ENCODE results near the gene STK24. TPM values are rescaled to one million over a fixed set of nuclear protein-coding genes. Genes with fewer than 3 reads are reported as not detected.

The STK24 gene
- total RNA-seq, 1 donor from 2014 or later, result 53.8 TPM

DNA sequence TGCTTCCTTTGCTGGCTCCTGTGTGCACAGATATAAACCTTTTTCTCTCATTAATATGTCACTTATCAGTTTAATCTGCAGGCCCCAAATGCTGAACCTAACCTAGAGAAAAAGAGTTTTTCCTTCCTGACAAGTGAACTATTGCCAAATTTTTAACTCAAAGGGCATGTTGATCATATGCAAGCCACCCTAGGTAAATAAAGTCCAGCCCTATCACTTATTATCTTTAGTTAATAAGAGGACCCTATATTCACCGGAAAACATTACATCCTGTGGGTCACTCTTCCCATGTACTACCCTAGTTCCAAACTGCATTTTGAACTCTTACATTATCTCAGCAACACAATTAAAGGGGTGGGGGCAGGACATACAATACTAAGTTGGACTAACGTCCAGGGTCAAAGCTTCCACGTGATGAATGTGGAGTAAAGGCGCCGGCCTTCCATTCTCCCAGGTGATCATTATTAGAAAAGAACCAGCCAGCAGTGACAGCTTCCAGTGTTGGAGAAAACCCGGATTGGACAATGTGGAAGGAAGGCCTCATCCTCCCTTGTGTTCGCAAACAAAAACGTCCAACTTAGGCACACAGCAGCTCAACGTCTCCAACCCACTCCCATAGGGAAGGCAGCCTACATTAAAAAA lies 86.6 kb downstream of the STK24 start:
- no peak for DNase-seq

GRCh38 chr13:98489446-98490194 lies 87.3 kb downstream of the STK24 start:
- no peak for DNase-seq

DNA sequence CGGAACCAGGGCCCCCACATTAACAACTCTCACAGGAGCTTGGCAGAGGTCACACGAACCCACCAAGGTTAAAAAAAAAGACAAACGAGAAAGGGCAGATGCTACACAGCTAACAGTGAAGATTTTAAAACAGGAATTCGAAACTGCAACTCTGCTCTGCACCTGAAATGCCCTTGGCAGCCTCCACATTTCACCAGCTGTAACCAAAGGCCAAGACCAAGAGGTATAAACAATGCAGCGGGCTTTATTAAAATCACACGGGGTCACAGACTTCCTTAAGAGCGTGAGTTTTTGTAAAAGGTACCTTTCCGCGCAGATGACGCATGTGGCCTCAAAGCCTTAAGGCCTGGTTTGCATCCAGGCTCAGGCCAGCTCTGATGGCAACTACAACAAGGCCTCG lies 88.2 kb downstream of the STK24 start:
- DNase-seq, result no peak

GRCh38 chr13:98487522-98487921 lies 89.4 kb downstream of the STK24 start:
- no peak for DNase-seq

DNA sequence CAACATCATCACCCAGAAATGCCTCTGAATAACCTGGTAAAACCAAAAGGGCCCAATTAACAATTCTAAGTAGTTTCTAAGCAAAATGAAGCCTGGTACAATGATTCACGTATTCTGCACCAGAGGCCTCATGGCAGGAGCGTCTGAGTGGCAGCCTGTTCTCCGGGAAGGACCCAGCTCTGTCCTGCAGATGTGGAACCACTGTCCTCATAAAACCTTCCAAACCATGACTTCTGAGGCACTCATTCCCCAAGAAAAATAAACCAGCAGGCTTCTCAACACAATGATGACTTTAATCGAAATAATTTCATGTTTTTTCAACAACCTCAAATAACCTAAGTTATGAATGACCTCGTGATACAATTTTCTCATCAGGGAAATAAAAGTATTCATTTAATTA lies 89.9 kb downstream of the STK24 start:
- DNase-seq, result peak; percentile 41

DNA sequence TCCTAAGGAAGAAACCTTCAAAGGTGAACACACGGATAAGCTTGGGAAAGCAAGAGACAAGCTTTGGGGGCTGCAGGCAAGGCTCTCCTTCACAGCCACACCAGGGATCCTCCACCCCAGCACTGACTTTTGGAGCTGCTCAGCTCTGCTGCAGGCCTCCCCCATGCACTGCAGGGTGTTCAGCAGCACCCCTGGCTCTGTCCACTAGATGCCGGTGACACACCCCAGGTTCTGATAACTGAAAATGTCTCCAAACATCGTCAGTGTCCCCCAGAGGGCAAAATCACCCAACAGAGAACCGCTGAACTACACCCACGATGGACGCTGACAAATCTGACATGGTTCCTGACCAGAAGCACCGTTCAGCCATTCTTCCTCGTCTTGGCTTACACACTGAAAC lies 90.5 kb downstream of the STK24 start:
- DNase-seq, result no peak

- no peak for DNase-seq
Measured at GRCh38 chr13:98485561-98485960, 91.3 kb downstream of the STK24 start.

DNA sequence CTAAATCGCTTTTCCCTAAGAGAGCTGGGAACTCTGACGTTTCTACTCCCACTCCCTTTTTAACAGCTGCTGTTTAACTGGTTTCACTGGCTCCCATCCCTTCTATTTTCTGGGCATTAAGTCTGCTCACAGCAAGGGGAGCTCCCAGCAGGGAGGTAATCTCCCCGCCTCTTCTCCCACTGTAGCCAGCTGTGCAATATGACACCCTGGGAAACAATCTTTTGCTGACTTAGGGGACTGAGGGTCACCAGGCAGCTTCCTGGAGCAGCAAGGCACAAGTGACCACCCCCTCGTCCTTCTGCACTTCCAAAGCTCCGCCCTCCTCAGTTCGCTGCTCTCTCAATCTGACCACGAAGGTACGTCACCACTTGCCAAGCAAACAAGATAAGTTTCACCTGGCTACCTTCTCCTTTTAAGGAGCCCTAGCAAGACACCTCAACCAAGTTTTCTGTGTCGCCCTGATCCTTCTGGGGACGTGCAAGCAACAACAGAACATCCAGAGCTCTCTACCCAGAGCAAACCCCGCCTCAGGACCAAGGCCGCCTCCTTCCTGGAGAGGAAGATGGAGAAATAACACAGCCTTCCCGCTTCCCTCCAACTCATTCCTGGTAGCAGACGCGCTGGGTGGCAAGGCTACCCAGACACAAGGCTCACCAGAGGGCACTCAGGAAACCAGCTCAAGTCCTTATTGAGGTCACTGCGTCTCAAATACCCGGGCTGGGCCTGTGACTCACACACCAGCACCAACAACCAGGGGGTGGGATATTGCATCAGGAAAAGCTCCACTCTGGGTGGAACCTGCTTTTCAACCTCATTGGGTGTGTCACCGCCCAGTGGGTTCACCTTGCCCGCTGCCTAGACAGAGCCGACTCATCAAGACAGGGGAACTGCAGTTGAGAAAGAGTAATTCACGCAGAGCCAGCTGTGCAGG lies 92.4 kb downstream of the STK24 start:
- peak; percentile 79 for DNase-seq

DNA sequence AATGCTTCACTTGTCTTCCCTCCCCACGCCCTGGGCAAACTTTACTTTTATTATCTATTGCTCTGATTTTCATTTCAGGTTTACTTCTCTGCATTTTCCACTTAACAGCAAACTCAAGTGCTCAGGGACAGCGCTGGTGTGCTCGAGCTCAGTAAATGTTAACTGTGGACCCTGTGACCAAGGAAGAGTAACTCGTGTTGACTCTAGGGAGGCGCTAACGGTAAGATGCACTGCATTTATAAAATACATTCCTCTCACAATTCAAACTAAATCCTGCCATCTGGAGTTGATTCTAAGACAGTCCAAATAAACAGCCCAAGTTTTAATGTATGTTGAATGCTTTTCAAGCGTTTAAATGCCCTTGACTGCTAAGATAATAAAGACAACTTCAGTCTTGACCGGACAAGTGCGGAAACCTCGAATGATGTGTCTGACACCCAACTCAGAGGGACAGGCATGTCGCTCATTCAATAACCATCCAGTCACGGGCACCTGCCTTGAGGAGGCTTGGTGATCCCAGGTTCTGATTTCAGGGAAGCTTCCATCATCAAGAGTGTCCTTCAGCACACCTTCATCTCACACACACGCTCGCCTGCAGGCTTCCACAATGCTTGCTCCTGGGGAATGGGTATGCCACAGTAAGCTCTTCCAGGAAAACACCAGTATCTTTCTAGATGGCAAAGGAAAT lies 93.2 kb downstream of the STK24 start:
- peak; percentile 62 for DNase-seq

GRCh38 chr13:98482476-98483444 lies 94.1 kb downstream of the STK24 start:
- DNase-seq, result no peak

DNA sequence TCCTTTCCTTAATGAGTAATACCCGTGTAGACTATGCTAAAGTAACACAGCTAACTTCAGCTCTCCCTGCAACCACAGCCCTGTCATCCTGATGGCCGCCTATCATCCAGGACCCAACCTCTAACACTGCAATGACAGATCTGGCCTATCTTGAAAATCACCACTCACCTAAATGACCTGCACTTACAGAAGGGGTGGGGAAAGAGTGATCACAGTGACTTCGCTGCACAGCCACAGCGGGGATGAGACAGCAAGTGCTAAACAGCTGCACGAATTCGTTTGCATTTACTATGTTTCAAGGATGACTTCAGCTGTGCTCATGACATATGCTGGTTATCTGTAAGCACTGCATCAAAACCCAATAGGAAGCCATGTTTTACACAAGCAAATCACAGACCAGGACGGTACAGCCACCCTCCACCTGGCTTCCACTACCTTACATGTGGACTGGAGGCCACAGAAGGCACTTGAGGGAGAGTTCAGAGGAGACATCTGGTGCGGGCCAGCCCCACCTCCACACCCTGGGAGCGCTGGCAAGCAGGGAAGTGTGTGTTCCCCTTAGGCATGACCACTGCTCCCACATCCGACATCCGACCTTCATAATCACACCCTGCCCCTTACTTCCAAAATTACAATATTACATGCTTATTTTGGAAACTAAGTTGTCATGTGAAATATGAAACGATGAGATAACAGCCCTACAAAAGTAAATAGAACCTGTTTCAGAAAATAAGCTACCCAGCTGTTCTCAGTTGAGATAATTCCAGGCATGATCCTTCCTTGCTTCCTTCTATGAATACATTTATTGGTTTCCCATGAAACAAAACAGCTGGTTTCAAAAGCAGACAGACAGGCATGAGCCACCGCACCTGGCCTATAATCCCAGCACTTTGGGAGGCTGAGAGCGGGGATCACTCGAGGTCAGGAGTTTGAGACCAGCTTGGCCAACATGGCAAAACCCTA lies 95.7 kb downstream of the STK24 start:
- DNase-seq, result peak; percentile 35

DNA sequence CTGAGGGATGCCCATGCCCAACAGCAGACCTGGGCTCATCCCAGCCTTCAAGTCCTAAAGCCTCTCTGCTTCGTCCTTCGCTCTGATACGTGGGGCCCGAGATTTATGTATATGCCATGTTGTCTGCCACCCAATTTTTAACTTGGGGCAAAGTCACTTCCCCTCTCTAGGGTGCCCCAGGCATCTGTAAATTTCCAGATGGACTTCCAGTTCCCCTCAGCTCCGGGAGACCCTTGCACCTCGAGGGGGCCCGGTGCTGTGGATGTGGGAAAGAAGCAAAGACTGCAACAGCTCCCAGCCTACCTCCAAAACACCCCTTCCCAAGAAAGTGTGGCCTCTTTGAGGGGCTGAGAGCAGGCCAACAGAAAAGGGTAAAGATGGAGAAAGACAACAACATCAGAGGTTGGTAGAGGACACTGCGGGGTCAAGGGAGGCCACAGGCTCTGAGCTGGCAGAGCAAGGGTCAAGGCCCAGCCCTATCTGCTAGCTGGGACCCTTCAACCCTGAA lies 97.4 kb downstream of the STK24 start:
- DNase-seq, result no peak

DNA sequence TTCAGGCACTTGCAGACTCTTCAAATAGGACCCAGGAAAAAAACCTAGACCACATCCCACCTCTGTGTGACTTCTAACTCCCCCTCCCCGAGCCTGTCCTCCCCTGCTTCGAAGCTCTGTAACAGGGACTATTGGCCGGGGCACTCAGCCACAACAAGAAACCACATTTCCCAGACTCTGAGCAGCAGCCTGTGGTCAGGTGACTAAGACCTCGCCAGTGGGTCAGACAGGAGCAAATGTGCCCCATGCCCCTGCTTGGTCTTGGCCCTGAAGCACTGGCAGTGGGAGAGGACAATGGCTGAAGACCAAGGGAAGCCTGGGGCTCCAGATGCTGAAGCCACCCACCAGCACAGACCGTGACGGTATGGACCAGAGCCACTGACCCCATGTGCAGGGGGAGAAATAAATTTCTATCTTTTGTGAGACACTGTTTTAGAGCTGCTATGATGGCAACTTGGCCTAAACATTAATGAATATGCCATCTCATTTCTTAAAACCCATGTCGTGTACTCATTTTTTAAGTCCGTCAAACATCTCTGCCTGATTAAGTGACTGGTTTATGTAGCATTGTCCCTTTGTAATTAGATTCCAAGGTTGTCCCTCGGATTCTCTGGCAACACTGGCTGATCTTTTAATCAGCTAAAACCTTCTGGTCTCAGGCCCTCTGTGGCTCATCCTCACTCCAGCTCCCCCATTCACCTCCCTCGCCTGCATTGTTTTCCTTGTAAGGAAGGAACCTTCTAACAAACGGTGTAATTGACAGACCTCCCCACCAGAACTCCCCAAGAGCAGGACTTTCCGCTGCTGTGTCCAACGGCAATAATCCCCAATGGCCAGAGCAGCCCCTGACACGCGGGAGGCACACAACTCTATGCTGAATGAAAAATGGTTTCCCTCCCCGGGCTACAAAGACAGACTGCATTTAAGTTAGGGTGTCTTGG lies 98.4 kb downstream of the STK24 start:
- DNase-seq, result no peak

DNA sequence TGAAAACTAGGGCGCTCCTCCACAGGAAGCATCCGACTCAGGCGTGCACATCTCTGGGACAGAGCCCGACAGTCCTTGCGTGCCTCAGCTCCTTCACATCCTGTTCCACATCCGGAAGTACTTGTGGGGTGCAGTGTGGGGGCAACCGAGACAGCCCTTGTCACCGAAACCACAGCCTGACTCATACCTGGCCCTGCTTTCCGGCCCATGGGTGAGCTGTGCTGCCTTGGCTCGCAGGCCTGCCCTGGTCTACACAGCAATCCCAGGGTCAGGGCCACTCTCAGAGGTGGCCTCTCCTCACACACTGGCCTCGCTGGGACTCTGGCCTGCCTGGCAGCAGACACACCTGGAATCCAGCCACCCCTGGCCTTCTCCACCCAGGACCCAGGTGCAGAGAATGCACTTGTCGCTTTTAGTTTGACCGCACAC lies 100.4 kb downstream of the STK24 start:
- peak; percentile 24 for DNase-seq

DNA sequence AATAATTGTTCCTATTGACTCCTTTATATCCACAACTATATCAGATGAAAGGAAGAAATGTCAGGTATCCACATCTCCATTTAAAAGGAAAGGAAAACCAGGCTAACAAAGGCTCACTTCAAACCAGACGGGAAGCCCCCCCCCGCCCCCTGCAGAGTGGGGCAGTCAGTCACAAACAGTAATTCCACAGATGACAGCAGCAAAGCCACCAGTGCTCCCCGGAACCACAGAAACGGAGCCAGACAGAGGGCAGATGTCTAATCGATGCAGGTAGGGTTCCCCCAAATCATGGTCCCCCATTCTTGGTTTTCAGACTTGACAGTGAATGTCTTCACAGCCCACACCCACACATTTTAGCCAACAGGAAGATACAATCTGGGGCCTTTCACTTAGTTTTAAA lies 100.8 kb downstream of the STK24 start:
- DNase-seq, result no peak

DNA sequence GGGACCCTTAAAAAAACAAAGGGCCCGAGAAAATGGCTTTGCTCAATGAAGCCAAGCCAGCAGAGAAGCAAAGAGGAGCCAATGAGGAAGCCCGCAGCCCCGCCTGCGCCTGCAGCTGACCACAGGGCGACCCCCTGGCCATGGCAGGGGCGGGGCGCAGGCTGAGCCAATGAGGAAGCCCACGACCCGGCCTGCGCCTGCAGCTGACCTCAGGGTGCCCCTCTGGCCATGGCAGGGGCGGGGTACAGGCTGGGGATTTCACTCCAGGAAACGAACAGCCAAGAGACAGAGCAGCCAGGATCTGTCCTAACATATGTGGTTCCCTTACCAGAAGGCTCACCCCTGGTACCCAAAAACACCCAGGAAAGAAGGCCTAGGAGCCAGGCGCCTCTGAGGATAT lies 101.4 kb downstream of the STK24 start:
- DNase-seq, result no peak

- DNase-seq, result no peak
Measured at GRCh38 chr13:98474761-98475160, 102.1 kb downstream of the STK24 start.

DNA sequence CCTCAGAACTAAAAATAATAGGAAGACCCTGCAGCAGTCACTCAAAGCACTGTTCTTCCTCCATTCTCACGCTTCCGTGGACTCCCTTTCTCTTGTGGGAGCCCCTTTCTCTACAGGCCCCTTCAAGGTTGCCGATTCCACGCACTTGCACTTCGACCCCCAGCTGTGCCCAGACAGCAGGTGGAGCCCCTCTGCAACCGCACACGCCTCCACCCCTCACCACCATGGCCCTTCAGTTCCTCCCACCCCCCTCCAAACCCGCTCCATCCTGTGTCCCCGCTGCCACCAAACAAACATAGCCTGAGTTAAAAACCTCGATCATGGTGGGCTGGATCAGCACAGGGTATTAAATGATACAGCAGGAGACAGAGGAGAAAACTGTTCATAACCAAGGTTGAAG lies 102.6 kb downstream of the STK24 start:
- no peak for DNase-seq

- DNase-seq, result no peak
Measured at GRCh38 chr13:98473788-98474144, 103.1 kb downstream of the STK24 start.
